Chondrocyte (in vitro differentiated cells): ENCODE measurements around the gene RNF213. TPM values are rescaled to one million over a fixed set of nuclear protein-coding genes. Genes with fewer than 3 reads are reported as not detected.

ENCODE experiments used
- DNase-seq: peaks from one replicate; pipeline ENCODE4 v3.0.0; 2021; ENCODE audit warnings: mixed read lengths, low spot score
- H3K27ac Mint-ChIP-seq: one replicate; pipeline ENCODE4 v1.8.0; 2021; ENCODE audit warnings: mild to moderate bottlenecking, moderate library complexity, mixed read lengths; ENCODE audit not compliant: unreplicated experiment
- H3K27me3 Mint-ChIP-seq: 2 replicates; pipeline ENCODE4 v1.8.0; 2021; ENCODE audit warnings: low read depth, mixed read lengths
- H3K36me3 Mint-ChIP-seq: 2 replicates; pipeline ENCODE4 v1.8.0; 2021; ENCODE audit warnings: low read depth, mixed read lengths
- H3K4me1 Mint-ChIP-seq: 2 replicates; pipeline ENCODE4 v1.8.0; 2021; ENCODE audit warnings: low read depth, mild to moderate bottlenecking, mixed read lengths
- H3K4me3 Mint-ChIP-seq: one replicate; pipeline ENCODE4 v1.8.0; 2021; ENCODE audit warnings: mild to moderate bottlenecking, moderate library complexity, mixed read lengths; ENCODE audit not compliant: unreplicated experiment
- H3K9me3 Mint-ChIP-seq: 2 replicates; pipeline ENCODE4 v1.8.0; 2021; ENCODE audit warnings: low read depth, mixed read lengths
- CTCF ChIP-seq: fragments of 200-600 bp; sonication (generic); IDR thresholded peaks from 2 replicates; pipeline ENCODE4 v1.5.0; 2021; ENCODE audit warnings: antibody characterized with exemption, mild to moderate bottlenecking, moderate library complexity
- total RNA-seq: library from RNA; stranded (reverse); gene quantifications from 3 replicates; pipeline ENCODE4 v1.2.1, GENCODE V29; 2021

Gene RNF213
- total RNA-seq, 1 donor from 2014 or later = 73.2 TPM

- DNase-seq = no peak
- Mint-ChIP-seq H3K27ac (no peak overlapping the region), H3K9me3 (no peaks in the 10 kb centered on the region), H3K27me3 (no peaks in the 10 kb centered on the region), H3K4me1 (peaks cover 6% of the 10 kb centered on the region), H3K4me3 (no peak overlapping the region), H3K36me3 (peaks cover 24% of the 10 kb centered on the region)
- no peak for TF ChIP-seq CTCF
Measured at GRCh38 chr17:80214012-80214877, 46.4 kb upstream of the RNF213 start.

GRCh38 chr17:80214878-80215210 is 45.8 kb upstream of the RNF213 start:
- Mint-ChIP-seq H3K4me3 (no peak overlapping the region), H3K4me1 (peaks cover 11% of the 10 kb centered on the region), H3K27ac (no peak overlapping the region), H3K27me3 (no peaks in the 10 kb centered on the region), H3K36me3 (peaks cover 21% of the 10 kb centered on the region), H3K9me3 (no peaks in the 10 kb centered on the region)
- TF ChIP-seq CTCF = no peak
- DNase-seq = no peak

- Mint-ChIP-seq H3K4me3 (no peak overlapping the region), H3K9me3 (no peaks in the 10 kb centered on the region), H3K36me3 (peaks cover 13% of the 10 kb centered on the region), H3K27ac (no peak overlapping the region), H3K4me1 (peaks cover 16% of the 10 kb centered on the region), H3K27me3 (no peaks in the 10 kb centered on the region)
- no peak for DNase-seq
- no peak for TF ChIP-seq CTCF
Measured at GRCh38 chr17:80216473-80217456, 43.9 kb upstream of the RNF213 start.

- Mint-ChIP-seq H3K36me3 (peaks cover 12% of the 10 kb centered on the region), H3K4me1 (peaks cover 16% of the 10 kb centered on the region), H3K27me3 (no peaks in the 10 kb centered on the region), H3K9me3 (no peaks in the 10 kb centered on the region), H3K27ac (no peak overlapping the region), H3K4me3 (no peak overlapping the region)
- TF ChIP-seq CTCF = no peak
- DNase-seq = no peak
Measured at GRCh38 chr17:80217703-80218362, 42.8 kb upstream of the RNF213 start.

GRCh38 chr17:80218391-80218790 is 42.3 kb upstream of the RNF213 start:
- peak overlapping the region; percentile 89 for H3K4me3 Mint-ChIP-seq
- peaks cover 10% of the 10 kb centered on the region for H3K36me3 Mint-ChIP-seq
- TF ChIP-seq CTCF = no peak
- no peaks in the 10 kb centered on the region for H3K9me3 Mint-ChIP-seq
- no peak for DNase-seq
- no peak overlapping the region for H3K27ac Mint-ChIP-seq
- peaks cover 19% of the 10 kb centered on the region for H3K4me1 Mint-ChIP-seq
- H3K27me3 Mint-ChIP-seq = no peaks in the 10 kb centered on the region
